ENCODE results near the gene CDC42EP1. TPM values are rescaled to one million over a fixed set of nuclear protein-coding genes. Genes with fewer than 3 reads are reported as not detected.
A peak's percentile ranks its signal among the peaks of the same experiment; 100 is the strongest.

The CDC42EP1 gene
- total RNA-seq, 2 experiments from 2014 or later: not detected

DNA sequence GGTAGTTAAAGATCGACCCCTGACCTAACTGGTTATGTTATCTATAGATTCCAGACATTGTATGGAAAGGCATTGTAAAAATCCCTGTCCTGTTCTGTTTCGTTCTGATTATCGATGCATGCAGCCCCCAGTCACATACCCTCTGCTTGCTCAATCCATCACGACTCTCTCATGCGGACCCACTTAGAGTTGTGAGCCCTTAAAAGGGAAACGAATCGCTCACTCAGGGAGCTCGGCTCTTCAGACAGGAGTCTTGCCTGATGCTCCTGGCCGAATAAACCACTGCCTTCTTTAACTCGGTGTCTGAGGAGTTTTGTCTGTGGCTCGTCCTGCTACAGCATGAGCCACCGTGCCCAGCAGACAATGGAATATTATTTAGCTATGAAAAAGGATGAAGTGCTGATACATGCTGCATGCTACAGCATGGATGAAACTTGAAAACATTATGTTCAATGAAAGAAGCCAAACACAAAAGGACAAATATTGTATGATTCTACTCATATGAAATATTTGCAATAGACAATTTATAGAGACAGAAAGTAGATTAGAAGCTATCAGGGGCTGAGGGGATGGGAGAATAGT lies 31.6 kb downstream of the CDC42EP1 start:
- POLR2A ChIA-PET: interaction anchor here (0.9 to 2.3 kb wide), 13 partner anchors 10 to 288 kb away, joined by 3 to 59 read pairs (median 7); partner anchors contain the start of genes GGA1, LGALS2, NOL12 and PDXP

DNA sequence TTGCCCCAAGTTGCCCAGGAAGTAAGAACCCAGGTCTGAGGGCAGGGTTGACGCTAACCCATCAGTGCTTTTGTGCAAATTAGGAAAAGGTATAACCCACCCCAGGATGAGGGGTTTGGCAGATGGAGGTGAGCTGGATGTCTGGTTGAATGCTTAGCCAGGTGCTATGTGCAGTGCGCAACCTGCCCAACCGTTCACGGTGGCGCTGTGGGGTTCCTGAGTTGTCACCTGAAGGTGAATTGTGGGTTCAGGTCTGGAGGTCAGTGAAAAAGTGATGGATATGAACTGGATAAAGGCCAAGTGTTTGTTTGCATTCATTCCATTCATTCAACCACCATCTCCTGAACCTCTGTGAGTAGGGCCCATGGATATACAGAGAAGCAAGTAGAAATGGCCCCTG lies 34.0 kb downstream of the CDC42EP1 start:
- Mint-ChIP-seq H3K4me1 (ENCODE audit: low read depth) (peaks cover 13% of the 10 kb centered on the region), H3K36me3 (ENCODE audit: low read depth) (no peaks in the 10 kb centered on the region), H3K4me3 (no peak overlapping the region), H3K9me3 (no peaks in the 10 kb centered on the region), H3K27me3 (no peaks in the 10 kb centered on the region), H3K27ac (no peak overlapping the region)
- intact Hi-C loops (cut with DNase I, micrococcal nuclease): no loop called here
- TF ChIP-seq, protein P1, sequence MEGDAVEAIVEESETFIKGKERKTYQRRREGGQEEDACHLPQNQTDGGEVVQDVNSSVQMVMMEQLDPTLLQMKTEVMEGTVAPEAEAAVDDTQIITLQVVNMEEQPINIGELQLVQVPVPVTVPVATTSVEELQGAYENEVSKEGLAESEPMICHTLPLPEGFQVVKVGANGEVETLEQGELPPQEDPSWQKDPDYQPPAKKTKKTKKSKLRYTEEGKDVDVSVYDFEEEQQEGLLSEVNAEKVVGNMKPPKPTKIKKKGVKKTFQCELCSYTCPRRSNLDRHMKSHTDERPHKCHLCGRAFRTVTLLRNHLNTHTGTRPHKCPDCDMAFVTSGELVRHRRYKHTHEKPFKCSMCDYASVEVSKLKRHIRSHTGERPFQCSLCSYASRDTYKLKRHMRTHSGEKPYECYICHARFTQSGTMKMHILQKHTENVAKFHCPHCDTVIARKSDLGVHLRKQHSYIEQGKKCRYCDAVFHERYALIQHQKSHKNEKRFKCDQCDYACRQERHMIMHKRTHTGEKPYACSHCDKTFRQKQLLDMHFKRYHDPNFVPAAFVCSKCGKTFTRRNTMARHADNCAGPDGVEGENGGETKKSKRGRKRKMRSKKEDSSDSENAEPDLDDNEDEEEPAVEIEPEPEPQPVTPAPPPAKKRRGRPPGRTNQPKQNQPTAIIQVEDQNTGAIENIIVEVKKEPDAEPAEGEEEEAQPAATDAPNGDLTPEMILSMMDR (IDR thresholded peaks at IDR 0.05): no peak
- Histone ChIP-seq H3K4me1 (ENCODE audit: insufficient read depth, low read length) (peaks cover 17% of the 10 kb centered on the region), H3K36me3 (ENCODE audit: insufficient read depth, low read length) (no peaks in the 10 kb centered on the region), H3K4me3 (ENCODE audit: low read length) (no peak overlapping the region), H3K27ac (ENCODE audit: low read depth in 1 of 2, low read length in 2 of 2) (no peak overlapping the region), H3K27me3 (ENCODE audit: control insufficient read depth in 1 of 2, insufficient read depth in 2 of 2, low read length in 2 of 2) (no peaks in the 10 kb centered on the region), H3K9me3 (ENCODE audit: control insufficient read depth in 1 of 2, insufficient read depth in 1 of 2, low read length in 2 of 2) (no peaks in the 10 kb centered on the region)
- ATAC-seq (ENCODE audit: poor library complexity) (no peak), DNase-seq (no peak)
- POLR2A ChIA-PET: no interaction called here
- CTCF ChIA-PET: no interaction called here

More for the DNA sequence above, 31.6 kb downstream of the CDC42EP1 start:
- intact Hi-C loops (cut with DNase I, micrococcal nuclease): loop anchor here (1.0 kb wide), 3 partner anchors 25 to 54 kb away; no protein-coding TSS in a partner anchor
- CTCF ChIA-PET: interaction anchor here (0.6 to 2.4 kb wide), 19 partner anchors 8 to 119 kb away, joined by 3 to 70 read pairs (median 4); partner anchors contain the start of genes GGA1 and PDXP
- ATAC-seq (ENCODE audit: poor library complexity) (no peak), DNase-seq (no peak)
- Mint-ChIP-seq H3K27me3 (no peaks in the 10 kb centered on the region), H3K4me1 (ENCODE audit: low read depth) (peaks cover 13% of the 10 kb centered on the region), H3K4me3 (peak overlapping the region; percentile 73), H3K9me3 (no peaks in the 10 kb centered on the region), H3K27ac (peak overlapping the region; percentile 60), H3K36me3 (ENCODE audit: low read depth) (no peaks in the 10 kb centered on the region)
- Histone ChIP-seq H3K4me1 (ENCODE audit: insufficient read depth, low read length) (peaks cover 17% of the 10 kb centered on the region), H3K4me3 (ENCODE audit: low read length) (peak overlapping the region; percentile 24), H3K9me3 (ENCODE audit: control insufficient read depth in 1 of 2, insufficient read depth in 1 of 2, low read length in 2 of 2) (no peaks in the 10 kb centered on the region), H3K27me3 (ENCODE audit: control insufficient read depth in 1 of 2, insufficient read depth in 2 of 2, low read length in 2 of 2) (no peaks in the 10 kb centered on the region), H3K36me3 (ENCODE audit: insufficient read depth, low read length) (no peaks in the 10 kb centered on the region), H3K27ac (ENCODE audit: low read depth in 1 of 2, low read length in 2 of 2) (peak overlapping the region in 1 of 2 donors; percentile 31)
- TF ChIP-seq, protein P1 (IDR thresholded peaks at IDR 0.05): no peak

DNA sequence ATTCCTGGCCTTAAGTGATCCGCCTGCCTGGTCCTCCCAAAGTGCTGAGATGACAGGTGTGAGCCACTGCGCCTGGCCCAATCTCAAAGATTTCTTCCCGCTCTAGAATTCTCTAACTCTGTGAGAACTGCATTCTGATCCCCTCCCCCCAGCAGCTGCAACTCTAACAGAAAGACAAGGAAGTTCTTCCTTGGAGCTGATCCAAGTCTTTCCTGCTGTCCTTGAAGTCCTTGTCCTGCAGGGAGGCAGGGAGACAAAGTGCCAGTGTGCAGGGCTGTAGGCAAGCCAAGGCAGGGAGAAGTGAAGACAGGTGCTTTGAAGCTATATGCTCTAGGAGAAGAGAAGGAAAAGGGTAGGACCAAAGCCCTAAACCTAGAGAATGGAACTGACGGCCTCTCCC lies 38.9 kb downstream of the CDC42EP1 start:
- TF ChIP-seq, protein P1 (IDR thresholded peaks at IDR 0.05): no peak
- DNase-seq (no peak), ATAC-seq (ENCODE audit: poor library complexity) (no peak)
- ChIA-PET POLR2A (interaction anchor here (1.3 kb wide), 1 partner anchor 9 kb away, joined by 3 read pairs; the partner anchor contains the start of gene GGA1), CTCF (interaction anchor here (1.7 kb wide), 1 partner anchor 8 kb away, joined by 4 read pairs; no protein-coding TSS in a partner anchor)
- Mint-ChIP-seq H3K27ac (no peak overlapping the region), H3K9me3 (no peaks in the 10 kb centered on the region), H3K36me3 (ENCODE audit: low read depth) (no peaks in the 10 kb centered on the region), H3K27me3 (no peaks in the 10 kb centered on the region), H3K4me3 (no peak overlapping the region), H3K4me1 (ENCODE audit: low read depth) (peaks cover 22% of the 10 kb centered on the region)
- Histone ChIP-seq H3K4me3 (ENCODE audit: low read length) (no peak overlapping the region), H3K4me1 (ENCODE audit: insufficient read depth, low read length) (peaks cover 4% of the 10 kb centered on the region), H3K27ac (ENCODE audit: low read depth in 1 of 2, low read length in 2 of 2) (no peak overlapping the region), H3K9me3 (ENCODE audit: control insufficient read depth in 1 of 2, insufficient read depth in 1 of 2, low read length in 2 of 2) (no peaks in the 10 kb centered on the region), H3K27me3 (ENCODE audit: control insufficient read depth in 1 of 2, insufficient read depth in 2 of 2, low read length in 2 of 2) (no peaks in the 10 kb centered on the region), H3K36me3 (ENCODE audit: insufficient read depth, low read length) (no peaks in the 10 kb centered on the region)
- intact Hi-C loops (cut with DNase I, micrococcal nuclease): no loop called here
